Ovary (tissue), 3 donors: Measurements from ENCODE around the gene SELENOV.

Source experiments
- CTCF ChIP-seq, 3 donors: fragments of 450-650 bp in 2 of 3; fragments of 200-600 bp in 1 of 3; IDR thresholded peaks; one replicate each; pipeline versions ENCODE4 v1.5.1 to v1.8.0; 2016 to 2022; ENCODE audit warnings: antibody characterized with exemption in 3 of 3, mild to moderate bottlenecking in 1 of 3
- POLR2A ChIP-seq: fragments of 450-650 bp; IDR thresholded peaks from one replicate; pipeline ENCODE4 v1.6.1; 2017; ENCODE audit warnings: antibody characterized with exemption, mild to moderate bottlenecking, moderate library complexity
- donor health status: DM: no; HTN: no; CAD: no.

GRCh38 chr19:39533791-39534190 is 18.9 kb downstream of the SELENOV start:
- TF ChIP-seq CTCF (IDR thresholded peaks at IDR 0.05) (no peak), POLR2A (no peak)
